Stimulated activated CD8-positive, alpha-beta memory T cell treated with anti-CD3 and anti-CD28 coated beads, Interleukin-12 subunit alpha, Interleukin-12 subunit beta, amount 100 ng/mL, for 1 hour (primary cell): ENCODE data around the gene SPATA31C1.
"Not testable (repeated sequence)": the region's sequence is repeated elsewhere in the genome, so short reads cannot be mapped to it uniquely, and the experiment has no call there.

Experiments used
- DNase-seq: peaks from one replicate; pipeline ENCODE4 v3.0.0-alpha.2; 2020; ENCODE audit warnings: low read depth

SPATA31C1 gene

GRCh38 chr9:87886933-87887505, 30.7 kb upstream of the SPATA31C1 start:
- DNase-seq, result no peak

GRCh38 chr9:87887661-87888480, 29.9 kb upstream of the SPATA31C1 start:
- no peak for DNase-seq

- no peak for DNase-seq
These were observed 29.3 kb upstream of the SPATA31C1 start for GRCh38 chr9:87888501-87888900.

GRCh38 chr9:87889065-87889881, 28.5 kb upstream of the SPATA31C1 start:
- no peak for DNase-seq

- DNase-seq, result no peak
These were observed 27.9 kb upstream of the SPATA31C1 start for GRCh38 chr9:87889882-87890252.

GRCh38 chr9:87890837-87891236, 26.9 kb upstream of the SPATA31C1 start:
- no peak for DNase-seq

- no peak for DNase-seq
These were observed 26.0 kb upstream of the SPATA31C1 start for GRCh38 chr9:87891754-87892153.

GRCh38 chr9:87892956-87893355, 24.8 kb upstream of the SPATA31C1 start:
- DNase-seq, result no peak

- no peak for DNase-seq
These were observed 22.6 kb upstream of the SPATA31C1 start for GRCh38 chr9:87894998-87895625.

GRCh38 chr9:87896891-87897290, 20.9 kb upstream of the SPATA31C1 start:
- no peak for DNase-seq

- DNase-seq, result no peak
These were observed 19.6 kb upstream of the SPATA31C1 start for GRCh38 chr9:87898151-87898550.

- DNase-seq, result not testable (repeated sequence)
These were observed 15.4 kb upstream of the SPATA31C1 start for GRCh38 chr9:87902371-87902770.

- no peak for DNase-seq
These were observed 8.3 kb upstream of the SPATA31C1 start for GRCh38 chr9:87909310-87910041.

GRCh38 chr9:87910821-87911220, 6.9 kb upstream of the SPATA31C1 start:
- DNase-seq, result no peak

- not testable (repeated sequence) for DNase-seq
These were observed 1.3 kb downstream of the SPATA31C1 start for GRCh38 chr9:87919013-87919412.

GRCh38 chr9:87921561-87921960, 3.8 kb downstream of the SPATA31C1 start:
- not testable (repeated sequence) for DNase-seq

GRCh38 chr9:87923012-87923411, 5.2 kb downstream of the SPATA31C1 start:
- not testable (repeated sequence) for DNase-seq

- not testable (repeated sequence) for DNase-seq
These were observed 7.1 kb downstream of the SPATA31C1 start for GRCh38 chr9:87924851-87925250.

- DNase-seq, result not testable (repeated sequence)
These were observed 11.4 kb downstream of the SPATA31C1 start for GRCh38 chr9:87929152-87929551.

GRCh38 chr9:87934444-87934843, 16.7 kb downstream of the SPATA31C1 start:
- DNase-seq, result not testable (repeated sequence)

GRCh38 chr9:87937352-87937751, 19.6 kb downstream of the SPATA31C1 start:
- DNase-seq, result not testable (repeated sequence)

- not testable (repeated sequence) for DNase-seq
These were observed 20.2 kb downstream of the SPATA31C1 start for GRCh38 chr9:87937918-87938317.
